IMR-90 (cell line): Measurements from ENCODE around the gene BET1. TPM values are rescaled to one million over a fixed set of nuclear protein-coding genes. Genes with fewer than 3 reads are reported as not detected.

ENCODE experiments used
- ATAC-seq: fragments of 200-7000 bp; cut with Tn5 transposase; 2 replicates; pipeline ENCODE4 v1.9.1; 2020; ENCODE audit warnings: low read depth, mild to moderate bottlenecking, moderate library complexity
- BruUV-seq: library from RNA; stranded (reverse); fragments of 400-500 nt; replicated peaks from 2 replicates; lab custom pipeline; 2021; lab: Mats Ljungman, UMichigan
- CTCF ChIA-PET: fragments of 300-600 bp; formaldehyde crosslinking; extraction: SDS; loops from one replicate; lab custom pipeline; 2021; ENCODE audit warnings: antibody characterized with exemption; lab: Yijun Ruan, JAX
- POLR2A ChIA-PET: fragments of 300-600 bp; sonication (Branson Sonifier 250); formaldehyde crosslinking; loops from one replicate; lab custom pipeline; 2022; ENCODE audit warnings: antibody characterized with exemption; ENCODE audit not compliant: unreplicated experiment; lab: Charles Lee
- DNase-seq: peaks from one replicate; pipeline ENCODE4 v3.0.0; 2013
- H2AFZ ChIP-seq: replicated peaks from 2 replicates; pipeline ENCODE3; 2013; ENCODE audit warnings: low read length, mild to moderate bottlenecking; ENCODE audit not compliant: poor library complexity
- H2AK5ac ChIP-seq: 2 replicates; pipeline ENCODE4 v1.6.1; 2013; ENCODE audit warnings: low read depth, low read length, inconsistent platforms
- H2AK9ac ChIP-seq: replicated peaks from 2 replicates; pipeline ENCODE3; 2013; ENCODE audit warnings: mild to moderate bottlenecking, low read depth, low read length, moderate library complexity; ENCODE audit not compliant: poor library complexity
- H2BK120ac ChIP-seq: 2 replicates; pipeline ENCODE4 v1.6.1; 2013; ENCODE audit warnings: low read depth, low read length, inconsistent platforms
- H2BK15ac ChIP-seq: 3 replicates; pipeline ENCODE4 v1.6.1; 2013; ENCODE audit warnings: low read depth, low read length, inconsistent platforms
- H2BK20ac ChIP-seq: 2 replicates; pipeline ENCODE4 v1.6.1; 2013; ENCODE audit warnings: low read depth, mild to moderate bottlenecking, inconsistent platforms, low read length, moderate library complexity
- H2BK5ac ChIP-seq: 2 replicates; pipeline ENCODE4 v1.6.1; 2013; ENCODE audit warnings: mild to moderate bottlenecking, low read depth, low read length, inconsistent platforms; ENCODE audit not compliant: poor library complexity, severe bottlenecking
- H3K14ac ChIP-seq: replicated peaks from 2 replicates; pipeline ENCODE4 v1.6.1; 2013; ENCODE audit warnings: low read depth, low read length, inconsistent platforms
- H3K18ac ChIP-seq: 2 replicates; pipeline ENCODE4 v1.6.1; 2013; ENCODE audit warnings: low read depth, low read length, control low read depth
- H3K23ac ChIP-seq: 2 replicates; pipeline ENCODE4 v1.6.1; 2013; ENCODE audit warnings: low read depth, low read length, inconsistent platforms
- H3K27ac ChIP-seq: 2 replicates; pipeline ENCODE4 v1.5.1; 2013; ENCODE audit warnings: mild to moderate bottlenecking, control low read depth, low read length; ENCODE audit not compliant: insufficient read depth
- H3K27me3 ChIP-seq: 2 replicates; pipeline ENCODE4 v1.6.1; 2013; ENCODE audit warnings: low read length; ENCODE audit not compliant: control insufficient read depth, insufficient read depth
- H3K36me3 ChIP-seq: 2 replicates; pipeline ENCODE4 v1.6.1; 2013; ENCODE audit warnings: low read length, mixed read lengths; ENCODE audit not compliant: control insufficient read depth, insufficient read depth
- H3K4ac ChIP-seq: 2 replicates; pipeline ENCODE4 v1.6.1; 2013; ENCODE audit warnings: low read depth, low read length, inconsistent platforms
- H3K4me1 ChIP-seq: 2 replicates; pipeline ENCODE4 v1.6.1; 2013; ENCODE audit warnings: low read length, mixed read lengths; ENCODE audit not compliant: control insufficient read depth, insufficient read depth
- H3K4me2 ChIP-seq: 2 replicates; pipeline ENCODE4 v1.6.1; 2013; ENCODE audit warnings: low read depth, mild to moderate bottlenecking, control low read depth, low read length, moderate library complexity
- H3K4me3 ChIP-seq: 2 replicates; pipeline ENCODE4 v1.5.1; 2013; ENCODE audit warnings: low read depth, mild to moderate bottlenecking, control low read depth, low read length, moderate library complexity; ENCODE audit not compliant: insufficient read depth
- H3K56ac ChIP-seq: 2 replicates; pipeline ENCODE4 v1.6.1; 2013; ENCODE audit warnings: low read length, inconsistent platforms; ENCODE audit not compliant: insufficient read depth; ENCODE audit errors: extremely low read depth
- H3K79me1 ChIP-seq, 2 experiments: 2 replicates each; pipeline ENCODE4 v1.6.1; 2013; ENCODE audit warnings: low read length in 2 of 2, inconsistent platforms in 1 of 2, low read depth in 1 of 2
- H3K9ac ChIP-seq: 2 replicates; pipeline ENCODE4 v1.6.1; 2013; ENCODE audit warnings: low read depth, low read length, control low read depth
- H3K9me1 ChIP-seq: 2 replicates; pipeline ENCODE4 v1.6.1; 2013; ENCODE audit warnings: low read length, inconsistent platforms; ENCODE audit not compliant: insufficient read depth
- H3K9me3 ChIP-seq: 2 replicates; pipeline ENCODE4 v1.6.1; 2013; ENCODE audit warnings: low read length; ENCODE audit not compliant: control insufficient read depth, insufficient read depth
- H4K20me1 ChIP-seq: 2 replicates; pipeline ENCODE4 v1.6.1; 2013; ENCODE audit warnings: low read length, inconsistent platforms; ENCODE audit not compliant: insufficient read depth
- H4K5ac ChIP-seq: 2 replicates; pipeline ENCODE4 v1.6.1; 2013; ENCODE audit warnings: mild to moderate bottlenecking, low read depth, low read length, control low read depth
- H4K8ac ChIP-seq, 2 experiments: 2 replicates each; pipeline ENCODE4 v1.6.1; 2013; ENCODE audit warnings: low read depth in 2 of 2, low read length in 2 of 2, control low read depth in 1 of 2, inconsistent platforms in 1 of 2
- H4K91ac ChIP-seq: 2 replicates; pipeline ENCODE4 v1.6.1; 2013; ENCODE audit warnings: low read depth, low read length, inconsistent platforms; ENCODE audit not compliant: insufficient read depth
- CEBPB ChIP-seq: IDR thresholded peaks from 2 replicates; pipeline ENCODE4 v1.6.1; 2012; ENCODE audit warnings: low read depth, low read length, improper control_type of control experiment
- CHD1 ChIP-seq: IDR thresholded peaks from 2 replicates; pipeline ENCODE4 v1.6.1; 2012; ENCODE audit warnings: low read depth, low read length, improper control_type of control experiment
- ELK1 ChIP-seq: fragments of 150-350 bp; IDR thresholded peaks from 2 replicates; pipeline ENCODE4 v1.6.1; 2016; ENCODE audit warnings: low read depth, mild to moderate bottlenecking, low read length, moderate library complexity, borderline replicate concordance
- MAFK ChIP-seq: IDR thresholded peaks from 2 replicates; pipeline ENCODE4 v1.6.1; 2012; ENCODE audit warnings: low read depth, low read length, improper control_type of control experiment
- MAZ ChIP-seq: IDR thresholded peaks from 2 replicates; pipeline ENCODE4 v1.6.1; 2012; ENCODE audit warnings: low read depth, mild to moderate bottlenecking, low read length, improper control_type of control experiment, moderate library complexity, borderline replicate concordance
- MXI1 ChIP-seq: IDR thresholded peaks from 2 replicates; pipeline ENCODE4 v1.6.1; 2012; ENCODE audit warnings: low read depth, mild to moderate bottlenecking, low read length, moderate library complexity, borderline replicate concordance
- NFE2L2 ChIP-seq: fragments of 150-350 bp; IDR thresholded peaks from 2 replicates; pipeline ENCODE4 v1.6.1; 2016; ENCODE audit warnings: low read depth, mild to moderate bottlenecking, low read length
- RCOR1 ChIP-seq: IDR thresholded peaks from 2 replicates; pipeline ENCODE4 v1.6.1; 2012; ENCODE audit warnings: mild to moderate bottlenecking, low read length, improper control_type of control experiment; ENCODE audit not compliant: insufficient replicate concordance
- RFX5 ChIP-seq: IDR thresholded peaks from 2 replicates; pipeline ENCODE4 v1.8.0; 2012; ENCODE audit warnings: low read depth, mild to moderate bottlenecking, low read length, moderate library complexity
- SMC3 ChIP-seq: fragments of 150-350 bp; IDR thresholded peaks from 2 replicates; pipeline ENCODE4 v1.6.1; 2016; ENCODE audit warnings: low read depth, mild to moderate bottlenecking, antibody characterized with exemption, low read length, moderate library complexity
- WGBS, 2 experiments: methylation state at CpG; one replicate each; pipeline versions ENCODE4 v1.1.5 to v1.1.7; 2013; ENCODE audit warnings: missing lambda C conversion rate in 2 of 2; ENCODE audit not compliant: insufficient read length in 1 of 2; ENCODE audit errors: extremely low coverage in 2 of 2; 5-methylcytosine and 5-hydroxymethylcytosine counted together
- dilution Hi-C: fragments of 300-500 bp; cut with HindIII; formaldehyde crosslinking; loops from one replicate; pipeline ENCODE4 v1.14.3; 2018; ENCODE audit warnings: low sequenced_read_pairs; ENCODE audit not compliant: unreplicated experiment
- in situ Hi-C: fragments of 300-500 bp; cut with MboI; formaldehyde crosslinking; loops from 3 replicates; pipeline ENCODE4 v1.14.3; 2019; ENCODE audit warnings: low sequenced_read_pairs, inconsistent platforms, mixed read lengths
- intact Hi-C: fragments of 100-400 bp; cut with micrococcal nuclease; formaldehyde crosslinking; loops from 2 replicates; pipeline ENCODE4 v1.10.0; 2022
- polyA plus RNA-seq, 3 experiments: library from polyadenylated mRNA; depleted of rRNA; stranded (reverse); fragments of >200 nt; gene quantifications; 2 replicates each; pipeline ENCODE4 v1.2.3, GENCODE V29; 2012; ENCODE audit warnings: low replicate concordance in 1 of 3
- total RNA-seq: library from RNA; depleted of rRNA; stranded (reverse); fragments of >200 nt; gene quantifications from 2 replicates; pipeline ENCODE4 v1.2.3, GENCODE V29; 2012

BET1 gene
- total and polyA plus RNA-seq, 2 of the 4 experiments (the other 2 are of a cell fraction): 9.9 to 33.2 TPM

- BruUV-seq: no TSS peak
- POLR2A ChIA-PET: no interaction called here
- H3K4me2 ChIP-seq: peak overlapping the region; percentile 18; the same call in 1 of the 2 replicates
- H3K27me3 ChIP-seq: no peaks in the 10 kb centered on the region
- peaks cover 9% of the 10 kb centered on the region for H3K9me1 ChIP-seq
- no peak overlapping the region for H4K8ac ChIP-seq
- no peak overlapping the region for H3K27ac ChIP-seq
- no peak overlapping the region for H3K9ac ChIP-seq
- no peak overlapping the region for H3K56ac ChIP-seq
- intact Hi-C loops: loop anchor here (5.0 kb wide), 1 partner anchor 109 kb away; the partner anchor contains the start of gene TFPI2
- no peak overlapping the region for H2AK9ac ChIP-seq
- H4K20me1 ChIP-seq: peaks cover 4% of the 10 kb centered on the region; the same call in 1 of the 2 replicates
- H3K79me1 ChIP-seq: peaks cover 25 to 41% of the 10 kb centered on the region in 2 experiments
- no peaks in the 10 kb centered on the region for H3K9me3 ChIP-seq
- no peak overlapping the region for H2AK5ac ChIP-seq
- H3K36me3 ChIP-seq: peaks cover 3% of the 10 kb centered on the region; the same call in 1 of the 2 replicates
- H3K4ac ChIP-seq: no peak overlapping the region
- dilution Hi-C loops: no loop called here
- no peak overlapping the region for H2BK20ac ChIP-seq
- CTCF ChIA-PET: no interaction called here
- no peak overlapping the region for H3K4me3 ChIP-seq
- H3K4me1 ChIP-seq: peaks cover 2% of the 10 kb centered on the region; the same call in 1 of the 2 replicates
- H3K23ac ChIP-seq: no peak overlapping the region
- peak; percentile 48 for DNase-seq
- in situ Hi-C loops: no loop called here
- peak overlapping the region; percentile 38 for H2BK5ac ChIP-seq
- no peak overlapping the region for H3K18ac ChIP-seq
- no peak overlapping the region for H2AFZ ChIP-seq
- ATAC-seq: no peak
- TF ChIP-seq NFE2L2 (no peak), CEBPB (no peak), MAFK (no peak), MAZ (no peak), RCOR1 (no peak), SMC3 (no peak), CHD1 (no peak), MXI1 (no peak), ELK1 (no peak), RFX5 (no peak)
- H4K5ac ChIP-seq: no peak overlapping the region
- H4K91ac ChIP-seq: no peak overlapping the region
- no peak overlapping the region for H3K14ac ChIP-seq
- H2BK15ac ChIP-seq: no peak overlapping the region
- no CpG with 5 or more reads among the region's 1 CpG for WGBS, 2 experiments
- H2BK120ac ChIP-seq: no peak overlapping the region
Observed at GRCh38 chr7:94001396-94001795, 2.8 kb downstream of the BET1 start.
